Activated naive CD4-positive, alpha-beta T cell treated with anti-CD3 and anti-CD28 coated beads, Interleukin-2, amount 10 ng/mL, durations not matched to agents 7 days and 5 days (primary cell): ENCODE data around the gene IMP3.

Experiments
- CTCF ChIA-PET: fragments of 350-600 bp; sonication (Branson Sonifier 250); formaldehyde crosslinking; loops from one replicate; lab custom pipeline; 2021; ENCODE audit warnings: antibody characterized with exemption; lab: Charles Lee
- DNase-seq: peaks from one replicate; pipeline ENCODE4 v3.0.0-alpha.2; 2020
- H3K27ac Mint-ChIP-seq: one replicate; pipeline ENCODE4 v1.8.0; 2021; ENCODE audit warnings: mild to moderate bottlenecking, moderate library complexity, mixed read lengths
- H3K27me3 Mint-ChIP-seq: one replicate; pipeline ENCODE4 v1.8.0; 2021; ENCODE audit warnings: mild to moderate bottlenecking, mixed read lengths
- H3K36me3 Mint-ChIP-seq: one replicate; pipeline ENCODE4 v1.8.0; 2021; ENCODE audit warnings: mixed read lengths
- H3K4me1 Mint-ChIP-seq: one replicate; pipeline ENCODE4 v1.8.0; 2021; ENCODE audit warnings: mixed read lengths
- H3K4me3 Mint-ChIP-seq: one replicate; pipeline ENCODE4 v1.8.0; 2021; ENCODE audit warnings: mild to moderate bottlenecking, moderate library complexity, mixed read lengths
- H3K9me3 Mint-ChIP-seq: one replicate; pipeline ENCODE4 v1.8.0; 2021; ENCODE audit warnings: mixed read lengths

IMP3 gene

DNA sequence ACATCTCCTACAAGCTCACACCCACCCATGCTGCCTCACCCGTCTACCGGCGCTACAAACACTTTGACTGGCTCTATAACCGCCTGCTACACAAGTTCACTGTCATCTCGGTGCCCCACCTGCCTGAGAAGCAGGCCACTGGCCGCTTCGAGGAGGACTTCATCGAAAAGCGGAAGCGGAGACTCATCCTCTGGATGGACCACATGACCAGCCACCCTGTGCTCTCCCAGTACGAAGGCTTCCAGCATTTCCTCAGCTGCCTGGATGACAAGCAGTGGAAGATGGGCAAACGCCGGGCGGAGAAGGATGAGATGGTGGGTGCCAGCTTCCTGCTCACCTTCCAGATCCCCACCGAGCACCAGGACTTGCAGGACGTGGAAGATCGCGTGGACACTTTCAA lies 9.8 kb upstream of the IMP3 start:
- Mint-ChIP-seq H3K4me3 (no peak overlapping the region), H3K27me3 (peaks cover 55% of the 10 kb centered on the region), H3K9me3 (no peaks in the 10 kb centered on the region), H3K27ac (no peak overlapping the region), H3K36me3 (no peaks in the 10 kb centered on the region), H3K4me1 (peaks cover 25% of the 10 kb centered on the region)
- CTCF ChIA-PET = interaction anchor here (0.7 to 1.5 kb wide), 3 partner anchors 9 to 282 kb away, joined by 3 to 4 read pairs (median 3); partner anchors contain the start of gene IMP3
- DNase-seq = no peak

DNA sequence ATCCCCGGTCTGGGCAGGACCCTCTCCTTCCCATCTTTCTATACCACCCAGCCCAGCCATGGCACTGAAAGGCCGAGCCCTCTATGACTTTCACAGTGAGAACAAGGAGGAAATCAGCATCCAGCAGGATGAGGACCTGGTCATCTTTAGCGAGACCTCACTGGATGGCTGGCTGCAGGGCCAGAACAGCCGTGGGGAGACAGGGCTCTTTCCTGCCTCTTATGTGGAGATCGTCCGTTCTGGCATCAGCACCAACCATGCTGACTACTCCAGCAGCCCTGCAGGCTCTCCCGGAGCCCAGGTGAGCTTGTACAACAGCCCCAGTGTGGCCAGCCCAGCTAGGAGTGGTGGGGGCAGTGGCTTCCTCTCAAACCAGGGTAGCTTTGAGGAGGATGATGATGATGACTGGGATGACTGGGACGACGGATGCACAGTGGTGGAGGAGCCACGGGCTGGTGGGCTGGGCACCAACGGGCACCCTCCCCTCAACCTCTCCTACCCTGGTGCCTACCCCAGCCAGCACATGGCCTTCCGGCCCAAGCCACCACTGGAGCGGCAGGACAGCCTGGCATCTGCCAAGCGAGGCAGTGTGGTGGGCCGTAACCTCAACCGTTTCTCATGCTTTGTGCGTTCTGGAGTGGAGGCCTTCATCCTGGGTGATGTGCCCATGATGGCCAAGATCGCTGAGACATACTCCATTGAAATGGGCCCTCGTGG lies 9.2 kb upstream of the IMP3 start:
- Mint-ChIP-seq H3K27me3 (peaks cover 56% of the 10 kb centered on the region), H3K9me3 (no peaks in the 10 kb centered on the region)

DNA sequence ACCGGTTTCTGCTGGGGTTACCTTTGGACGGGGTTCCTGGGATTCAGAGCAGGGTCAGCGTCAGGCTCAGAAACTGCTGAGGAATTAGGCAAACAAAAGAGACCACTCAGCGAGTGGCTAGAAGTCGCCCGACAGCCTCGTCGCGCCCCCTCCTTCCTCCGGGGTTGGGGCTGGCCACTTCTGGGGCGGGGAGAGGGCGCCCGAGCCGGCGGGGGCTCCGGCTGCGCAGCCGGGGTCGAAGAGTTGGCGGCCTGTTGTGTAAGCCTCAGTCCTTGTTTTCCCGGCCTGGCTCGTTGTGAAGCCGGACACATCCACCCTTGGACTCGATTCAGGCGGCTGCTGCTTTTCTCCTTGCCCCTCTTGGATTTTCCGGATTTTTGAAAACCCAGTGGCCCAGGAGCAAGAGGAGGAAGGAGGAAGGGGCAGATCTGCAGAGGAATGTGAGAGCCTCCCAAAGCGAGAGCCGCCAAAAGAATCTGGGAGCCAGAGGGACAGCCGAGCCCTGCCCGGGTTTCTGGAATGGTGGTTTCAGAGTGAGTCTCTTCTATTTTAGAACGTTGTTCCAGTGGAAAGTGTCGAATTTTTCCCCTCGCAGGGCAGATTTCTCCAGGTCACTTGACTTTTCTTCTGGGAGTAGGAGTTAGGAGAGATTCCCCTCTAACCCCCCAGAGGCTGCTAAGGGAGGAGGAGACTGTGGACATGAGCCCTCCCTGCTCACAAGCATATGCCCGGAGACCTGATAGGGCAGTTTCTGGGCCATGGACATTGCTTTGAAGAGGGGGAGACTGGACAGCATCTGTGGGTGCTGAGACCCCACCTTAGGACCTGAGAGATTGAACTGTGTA lies 8.4 kb upstream of the IMP3 start:
- Mint-ChIP-seq H3K9me3 (no peaks in the 10 kb centered on the region), H3K27ac (peak overlapping the region; percentile 64), H3K4me3 (peak overlapping the region; percentile 76), H3K36me3 (no peaks in the 10 kb centered on the region), H3K4me1 (peaks cover 25% of the 10 kb centered on the region), H3K27me3 (peaks cover 61% of the 10 kb centered on the region)
- CTCF ChIA-PET = interaction anchor here (1.0 to 2.2 kb wide), 6 partner anchors 11 to 281 kb away, joined by 3 to 15 read pairs (median 4); partner anchors contain the start of gene MAN2C1
- DNase-seq = no peak

More for the DNA sequence above, 9.2 kb upstream of the IMP3 start:
- DNase-seq = no peak
- H3K36me3 Mint-ChIP-seq = no peaks in the 10 kb centered on the region
- CTCF ChIA-PET = interaction anchor here (0.7 to 1.5 kb wide), 3 partner anchors 9 to 281 kb away, joined by 3 to 4 read pairs (median 3); partner anchors contain the start of gene IMP3
- H3K4me3 Mint-ChIP-seq = peak overlapping the region; percentile 76
- H3K4me1 Mint-ChIP-seq = peaks cover 25% of the 10 kb centered on the region
- no peak overlapping the region for H3K27ac Mint-ChIP-seq

- Mint-ChIP-seq H3K27ac (peak within 1 kb of the TSS; percentile 64), H3K4me3 (peak within 1 kb of the TSS; percentile 84), H3K27me3 (peaks cover 61% of the 10 kb centered on the region), H3K9me3 (no peaks in the 10 kb centered on the region), H3K4me1 (peaks cover 25% of the 10 kb centered on the region), H3K36me3 (no peaks in the 10 kb centered on the region)
- CTCF ChIA-PET = interaction anchor here (0.6 to 2.5 kb wide), 7 partner anchors 10 to 280 kb away, joined by 3 to 15 read pairs (median 4); partner anchors contain the start of gene MAN2C1
- DNase-seq = peak; percentile 71
These were observed 7.5 kb upstream of the IMP3 start, which contains the start of gene SNX33 for GRCh38 chr15:75647370-75648155. TSS of gene SNX33 (plus strand) at chr15:75647912. CDS start at chr15:75649103, 1,191 bp downstream.

DNA sequence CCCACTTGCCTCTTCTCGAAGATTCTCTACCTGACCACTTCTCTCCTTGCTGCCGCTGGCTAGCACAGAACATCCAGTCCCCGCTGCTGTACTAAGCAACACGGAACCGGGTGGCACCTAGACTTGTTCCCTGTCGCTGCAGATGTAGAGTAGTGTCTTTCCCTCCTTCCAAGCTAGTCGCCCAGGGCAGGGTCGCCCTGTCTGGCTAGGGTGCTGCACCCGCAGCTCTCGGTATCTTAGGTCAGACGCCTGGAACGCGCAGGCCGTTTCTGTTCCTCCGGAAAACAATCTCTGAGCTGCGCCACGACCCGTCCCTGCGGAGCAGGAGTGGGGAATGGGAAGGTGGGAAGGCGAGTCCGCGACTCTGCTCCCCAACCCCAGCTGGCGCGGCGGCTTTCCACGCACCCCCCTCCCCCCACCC lies 6.9 kb upstream of the IMP3 start:
- H3K4me3 Mint-ChIP-seq = peak overlapping the region; percentile 84
- H3K9me3 Mint-ChIP-seq = no peaks in the 10 kb centered on the region
- H3K4me1 Mint-ChIP-seq = peaks cover 27% of the 10 kb centered on the region
- peaks cover 61% of the 10 kb centered on the region for H3K27me3 Mint-ChIP-seq
- no peaks in the 10 kb centered on the region for H3K36me3 Mint-ChIP-seq
- no peak for DNase-seq
- H3K27ac Mint-ChIP-seq = no peak overlapping the region
- CTCF ChIA-PET = interaction anchor here (0.6 to 2.5 kb wide), 8 partner anchors 9 to 279 kb away, joined by 3 to 15 read pairs (median 4); partner anchors contain the start of gene MAN2C1

GRCh38 chr15:75646112-75646943 lies 6.3 kb upstream of the IMP3 start:
- Mint-ChIP-seq H3K27ac (no peak overlapping the region), H3K9me3 (no peaks in the 10 kb centered on the region), H3K36me3 (no peaks in the 10 kb centered on the region), H3K4me3 (peak overlapping the region; percentile 84), H3K27me3 (peaks cover 61% of the 10 kb centered on the region), H3K4me1 (peaks cover 21% of the 10 kb centered on the region)
- CTCF ChIA-PET = interaction anchor here (0.7 to 2.5 kb wide), 5 partner anchors 40 to 279 kb away, joined by 3 to 15 read pairs (median 7); partner anchors contain the start of gene MAN2C1
- no peak for DNase-seq

DNA sequence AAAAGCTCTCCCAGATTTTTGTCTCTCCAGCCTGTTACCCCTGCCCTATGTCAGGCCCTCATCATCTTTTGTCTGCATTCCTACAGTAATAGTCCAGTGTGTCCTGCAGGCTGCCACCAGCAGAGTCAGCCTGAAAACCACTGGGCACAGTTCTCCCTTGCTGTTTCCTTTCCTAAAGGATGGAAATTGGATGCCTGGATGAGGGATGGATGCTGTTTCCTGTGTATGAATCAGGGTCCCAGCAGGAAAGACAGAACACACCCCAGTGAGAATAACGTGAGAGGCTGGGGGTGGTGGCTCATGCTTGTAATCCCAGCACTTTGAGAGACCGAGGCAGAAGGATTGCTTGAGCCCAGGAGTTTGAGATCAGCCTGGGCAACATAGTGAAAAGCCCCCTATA lies 4.4 kb upstream of the IMP3 start:
- CTCF ChIA-PET = interaction anchor here (1.2 to 1.5 kb wide), 2 partner anchors 46 to 135 kb away, joined by 3 to 4 read pairs; no protein-coding TSS in a partner anchor
- Mint-ChIP-seq H3K36me3 (peaks cover 3% of the 10 kb centered on the region), H3K27ac (peak overlapping the region; percentile 66), H3K4me3 (no peak overlapping the region), H3K27me3 (peaks cover 55% of the 10 kb centered on the region), H3K4me1 (peaks cover 23% of the 10 kb centered on the region), H3K9me3 (no peaks in the 10 kb centered on the region)
- DNase-seq = no peak

DNA sequence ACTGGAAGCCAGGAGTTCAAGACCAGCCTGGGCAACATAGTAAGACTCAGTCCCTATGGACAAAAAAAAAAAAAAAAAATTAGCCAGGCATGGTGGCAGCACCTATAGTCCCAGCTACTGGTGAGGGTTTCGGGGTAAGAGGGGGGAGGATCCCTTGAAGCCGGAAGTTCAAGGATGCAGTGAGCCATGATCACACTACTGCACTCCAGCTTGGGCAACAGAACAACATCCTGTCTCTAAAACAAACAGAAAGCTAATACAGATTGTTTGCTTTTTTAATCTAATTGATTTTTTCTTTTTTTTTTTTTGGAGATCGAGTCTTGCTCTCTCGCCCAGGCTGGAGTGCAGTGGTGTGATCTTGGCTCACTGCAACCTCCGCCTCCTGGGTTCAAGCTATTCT lies 1.6 kb upstream of the IMP3 start:
- peaks cover 44% of the 10 kb centered on the region for H3K4me1 Mint-ChIP-seq
- peaks cover 28% of the 10 kb centered on the region for H3K27me3 Mint-ChIP-seq
- no peak overlapping the region for H3K27ac Mint-ChIP-seq
- H3K4me3 Mint-ChIP-seq = no peak overlapping the region
- no peak for DNase-seq
- CTCF ChIA-PET = interaction anchor here (0.7 to 6.2 kb wide), 11 partner anchors 10 to 276 kb away, joined by 3 to 61 read pairs (median 5); partner anchors contain the start of genes MAN2C1 and PTPN9
- H3K9me3 Mint-ChIP-seq = no peaks in the 10 kb centered on the region
- peaks cover 25% of the 10 kb centered on the region for H3K36me3 Mint-ChIP-seq

DNA sequence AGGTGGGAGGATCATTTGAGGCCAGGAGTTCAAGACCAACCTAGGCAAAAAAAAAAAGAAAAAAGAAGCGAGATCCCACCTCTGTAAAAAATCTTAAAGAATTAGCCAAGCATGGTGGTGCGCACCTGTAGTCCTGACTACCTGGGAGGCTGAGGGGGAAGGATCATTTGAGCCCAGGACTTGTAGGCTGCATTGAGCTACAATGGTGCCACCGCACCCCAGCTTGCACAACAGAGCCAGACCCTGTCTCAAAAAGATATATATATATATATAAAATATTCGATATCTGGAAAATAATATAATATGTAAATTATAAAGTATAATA lies 1.1 kb upstream of the IMP3 start:
- Mint-ChIP-seq H3K27ac (peak overlapping the region; percentile 96), H3K4me1 (peaks cover 42% of the 10 kb centered on the region), H3K36me3 (peaks cover 25% of the 10 kb centered on the region), H3K27me3 (peaks cover 24% of the 10 kb centered on the region), H3K4me3 (peak overlapping the region; percentile 96), H3K9me3 (no peaks in the 10 kb centered on the region)
- DNase-seq = no peak
- CTCF ChIA-PET = interaction anchor here (1.0 to 6.2 kb wide), 12 partner anchors 9 to 292 kb away, joined by 3 to 61 read pairs (median 4); partner anchors contain the start of gene MAN2C1

GRCh38 chr15:75640483-75641178 lies 607 bp upstream of the IMP3 start:
- H3K4me3 Mint-ChIP-seq = peak overlapping the region; percentile 96
- peaks cover 25% of the 10 kb centered on the region for H3K36me3 Mint-ChIP-seq

GRCh38 chr15:75639191-75639708 lies 774 bp downstream of the IMP3 start:
- CTCF ChIA-PET = interaction anchor here (1.0 to 6.2 kb wide), 8 partner anchors 12 to 270 kb away, joined by 3 to 61 read pairs (median 16); partner anchors contain the start of genes MAN2C1, PTPN9 and SNUPN
- Mint-ChIP-seq H3K4me3 (peak overlapping the region; percentile 96), H3K9me3 (no peaks in the 10 kb centered on the region), H3K4me1 (peaks cover 46% of the 10 kb centered on the region), H3K27ac (peak overlapping the region; percentile 96), H3K27me3 (peaks cover 6% of the 10 kb centered on the region), H3K36me3 (peaks cover 25% of the 10 kb centered on the region)
- DNase-seq = no peak

More at GRCh38 chr15:75640483-75641178, 607 bp upstream of the IMP3 start:
- Mint-ChIP-seq H3K4me1 (peaks cover 46% of the 10 kb centered on the region), H3K27ac (peak overlapping the region; percentile 96), H3K27me3 (peaks cover 19% of the 10 kb centered on the region), H3K9me3 (no peaks in the 10 kb centered on the region)
- CTCF ChIA-PET = interaction anchor here (0.6 to 6.2 kb wide), 17 partner anchors 9 to 292 kb away, joined by 3 to 61 read pairs (median 5); partner anchors contain the start of genes MAN2C1, PTPN9 and SNUPN
- peak; percentile 77 for DNase-seq
